ENCODE results near the gene MAPRE2. TPM values are rescaled to one million over a fixed set of nuclear protein-coding genes. Genes with fewer than 3 reads are reported as not detected.

Gene MAPRE2
- total and polyA plus RNA-seq, 8 donors: 4.8 to 18.2 (median 10.6) TPM

DNA sequence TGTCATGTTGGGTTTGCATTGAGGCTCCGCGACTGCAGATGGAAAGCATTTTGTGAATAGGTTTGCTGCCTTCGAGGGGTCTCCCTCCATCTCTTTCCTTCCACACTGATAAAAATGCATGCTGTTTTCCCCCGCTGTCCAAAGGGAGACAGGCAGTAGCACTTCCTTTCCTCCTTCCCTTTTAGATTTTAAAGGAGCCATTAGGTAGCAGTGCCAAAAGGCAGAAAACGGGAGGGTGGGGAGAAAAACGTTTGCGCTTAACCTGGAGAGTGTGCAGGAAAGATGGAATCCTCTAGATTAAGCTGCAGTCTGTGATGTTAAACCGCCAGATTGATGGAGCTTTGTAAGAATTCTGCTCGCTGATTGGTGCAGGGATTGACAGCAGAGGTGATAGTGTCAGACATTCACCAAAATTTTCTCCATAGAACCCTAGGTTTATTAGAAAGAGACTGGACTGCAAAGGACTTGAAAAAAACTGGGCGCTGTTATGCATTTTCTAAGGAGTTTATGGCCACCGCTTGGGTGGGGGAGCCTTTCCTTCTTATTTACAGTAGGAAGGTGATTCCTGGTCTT, 688 bp downstream of the MAPRE2 start:
- no peak for DNase-seq
- Histone ChIP-seq H3K27ac (peak overlapping the region; percentile 70 to 84 (median 78)), H3K4me1 (peaks cover 0 to 17% (median 0%) of the 10 kb centered on the region in 3 donors), H3K36me3 (no peaks in the 10 kb centered on the region), H3K27me3 (no peaks in the 10 kb centered on the region), H3K9me3 (no peaks in the 10 kb centered on the region), H3K4me3 (peak overlapping the region; percentile 55 to 78 (median 74))
- FAIRE-seq: no peak
- intact Hi-C loops (cut with DNase I): no loop called here
- 2 to 4% methylated on average over 11 of the region's 11 CpGs for WGBS, 2 donors
- TF ChIP-seq, protein P1, sequence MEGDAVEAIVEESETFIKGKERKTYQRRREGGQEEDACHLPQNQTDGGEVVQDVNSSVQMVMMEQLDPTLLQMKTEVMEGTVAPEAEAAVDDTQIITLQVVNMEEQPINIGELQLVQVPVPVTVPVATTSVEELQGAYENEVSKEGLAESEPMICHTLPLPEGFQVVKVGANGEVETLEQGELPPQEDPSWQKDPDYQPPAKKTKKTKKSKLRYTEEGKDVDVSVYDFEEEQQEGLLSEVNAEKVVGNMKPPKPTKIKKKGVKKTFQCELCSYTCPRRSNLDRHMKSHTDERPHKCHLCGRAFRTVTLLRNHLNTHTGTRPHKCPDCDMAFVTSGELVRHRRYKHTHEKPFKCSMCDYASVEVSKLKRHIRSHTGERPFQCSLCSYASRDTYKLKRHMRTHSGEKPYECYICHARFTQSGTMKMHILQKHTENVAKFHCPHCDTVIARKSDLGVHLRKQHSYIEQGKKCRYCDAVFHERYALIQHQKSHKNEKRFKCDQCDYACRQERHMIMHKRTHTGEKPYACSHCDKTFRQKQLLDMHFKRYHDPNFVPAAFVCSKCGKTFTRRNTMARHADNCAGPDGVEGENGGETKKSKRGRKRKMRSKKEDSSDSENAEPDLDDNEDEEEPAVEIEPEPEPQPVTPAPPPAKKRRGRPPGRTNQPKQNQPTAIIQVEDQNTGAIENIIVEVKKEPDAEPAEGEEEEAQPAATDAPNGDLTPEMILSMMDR (IDR thresholded peaks at IDR 0.05): no peak
- ATAC-seq: peak; percentile 8 to 32 (median 27)

DNA sequence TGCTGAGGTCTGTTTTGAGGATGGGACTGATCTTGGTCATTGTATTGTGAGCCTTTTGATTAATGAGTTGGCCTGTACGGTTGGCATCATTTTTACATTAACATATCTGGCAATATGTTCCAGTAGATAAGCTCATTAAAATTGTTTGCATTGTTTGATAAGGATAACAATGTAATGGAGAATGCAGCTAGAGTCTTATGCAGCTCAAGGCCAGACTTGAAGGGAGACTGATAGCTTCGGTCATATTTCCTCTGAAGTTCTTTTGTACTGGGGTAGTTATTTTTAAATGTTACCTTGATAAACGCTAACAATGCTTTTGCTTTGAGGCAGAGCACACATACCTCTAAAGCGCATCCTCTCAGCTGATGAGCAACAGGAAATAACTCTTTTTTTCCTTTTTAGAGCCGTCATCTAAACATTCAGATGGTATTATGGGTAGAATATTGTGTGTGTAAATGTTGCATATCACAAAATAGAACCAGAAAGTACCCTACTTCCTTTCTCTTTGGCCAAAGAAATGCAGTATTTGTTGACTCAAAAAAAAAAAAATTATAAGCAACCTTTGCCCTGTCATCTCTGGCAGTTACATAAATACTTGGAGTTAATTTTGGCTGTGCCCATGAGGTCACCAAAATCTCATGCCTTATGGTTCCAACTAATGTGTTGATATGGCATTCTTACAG, 1.3 kb downstream of the MAPRE2 start:
- 6 to 8% methylated on average over 5 of the region's 5 CpGs for WGBS, 2 donors
- intact Hi-C loops (cut with DNase I): no loop called here
- no peak for DNase-seq
- Histone ChIP-seq H3K9me3 (no peaks in the 10 kb centered on the region), H3K27me3 (no peaks in the 10 kb centered on the region), H3K4me3 (peak overlapping the region in 3 of 4 donors; percentile 55 to 76 (median 73)), H3K4me1 (peaks cover 0 to 17% (median 0%) of the 10 kb centered on the region in 3 donors), H3K36me3 (no peaks in the 10 kb centered on the region), H3K27ac (peak overlapping the region in 3 of 4 donors; percentile 70 to 82 (median 73))
- TF ChIP-seq, protein P1 (IDR thresholded peaks at IDR 0.05): no peak
- ATAC-seq: peak in 1 of 4 donors; percentile 8
- FAIRE-seq: no peak

DNA sequence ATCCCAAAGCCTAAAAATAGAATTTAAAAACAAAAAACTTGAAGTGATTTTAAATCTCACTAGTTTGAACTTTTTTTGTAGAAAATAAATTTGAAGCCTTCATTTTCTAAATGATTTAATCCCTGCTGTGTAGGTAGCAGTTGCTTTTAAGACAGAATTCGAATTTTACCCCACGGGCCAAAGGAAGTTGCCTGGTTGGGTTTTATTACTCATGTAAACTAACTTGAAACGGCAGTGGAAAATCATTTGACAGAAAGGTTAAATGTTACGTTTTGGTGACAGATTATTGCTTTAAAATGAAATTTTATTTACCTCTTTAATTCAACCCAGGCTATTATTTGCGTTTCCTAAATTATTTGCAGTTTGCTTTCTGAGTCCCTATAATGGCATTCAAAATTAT, 2.0 kb downstream of the MAPRE2 start:
- Histone ChIP-seq H3K9me3 (no peaks in the 10 kb centered on the region), H3K4me1 (peaks cover 0 to 17% (median 0%) of the 10 kb centered on the region in 3 donors), H3K4me3 (no peak overlapping the region), H3K27ac (peak overlapping the region in 2 of 4 donors; percentile 73 to 82), H3K27me3 (no peaks in the 10 kb centered on the region), H3K36me3 (no peaks in the 10 kb centered on the region)
- 43 to 66% methylated on average over 5 of the region's 5 CpGs for WGBS, 2 donors
- no peak for ATAC-seq
- no peak for DNase-seq
- intact Hi-C loops (cut with DNase I): no loop called here
- FAIRE-seq: no peak
- TF ChIP-seq, protein P1 (IDR thresholded peaks at IDR 0.05): no peak

DNA sequence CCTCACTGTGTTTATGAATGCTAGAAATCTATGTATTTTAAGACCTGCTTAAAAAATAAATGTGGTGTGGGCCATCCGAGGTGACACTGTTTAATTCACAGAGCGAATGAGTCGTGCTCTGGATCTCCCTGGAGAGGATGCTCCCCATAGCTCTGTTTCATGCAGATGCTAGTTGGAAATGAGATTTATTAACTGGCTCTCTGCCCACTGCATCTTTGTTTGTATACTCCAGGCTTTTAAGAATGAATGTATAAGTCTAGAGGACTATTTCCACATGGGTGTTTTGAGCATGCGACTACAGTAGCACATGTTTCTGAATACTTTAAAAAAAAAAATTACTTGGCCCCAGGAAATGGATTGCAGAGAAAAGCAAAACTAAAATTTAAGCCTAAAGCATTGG, 3.9 kb downstream of the MAPRE2 start:
- H3K27me3 ChIP-seq: no peaks in the 10 kb centered on the region
- 75 to 76% methylated on average over 4 of the region's 4 CpGs for WGBS, 2 donors
- no peaks in the 10 kb centered on the region for H3K36me3 ChIP-seq
- H3K4me1 ChIP-seq: peaks cover 0 to 16% (median 6%) of the 10 kb centered on the region in 3 donors
- H3K27ac ChIP-seq: no peak overlapping the region
- H3K4me3 ChIP-seq: no peak overlapping the region
- FAIRE-seq: no peak
- no peaks in the 10 kb centered on the region for H3K9me3 ChIP-seq
- TF ChIP-seq, protein P1 (IDR thresholded peaks at IDR 0.05): no peak
- intact Hi-C loops (cut with DNase I): no loop called here
- ATAC-seq: no peak
- DNase-seq: no peak

DNA sequence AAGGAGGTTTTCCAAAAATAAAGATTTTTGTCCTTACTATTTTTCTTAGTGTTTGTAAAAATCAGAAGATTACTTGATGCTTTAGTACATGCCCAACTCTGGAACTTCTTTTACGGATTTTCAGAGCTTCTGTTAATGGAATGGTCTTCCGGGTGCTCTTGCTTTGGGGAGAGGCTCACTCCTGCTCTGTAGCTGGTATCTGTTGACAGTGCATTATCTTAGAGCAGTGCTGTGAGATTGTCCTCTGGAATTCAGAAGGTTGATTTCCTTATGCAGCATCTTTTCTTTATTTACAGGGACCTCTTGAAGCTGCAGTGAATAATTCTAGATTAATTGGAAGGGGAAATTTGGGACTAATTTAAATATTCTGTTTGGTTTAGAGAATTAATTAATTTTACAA, 4.6 kb downstream of the MAPRE2 start:
- H3K27me3 ChIP-seq: no peaks in the 10 kb centered on the region
- intact Hi-C loops (cut with DNase I): no loop called here
- TF ChIP-seq, protein P1 (IDR thresholded peaks at IDR 0.05): no peak
- H3K36me3 ChIP-seq: no peaks in the 10 kb centered on the region
- whole genome bisulfite sequencing, 2 donors: 84 to 85% methylated on average over 2 of the region's 2 CpGs
- no peak overlapping the region for H3K4me3 ChIP-seq
- H3K9me3 ChIP-seq: no peaks in the 10 kb centered on the region
- no peak for FAIRE-seq
- no peak overlapping the region for H3K27ac ChIP-seq
- no peak for ATAC-seq
- H3K4me1 ChIP-seq: peaks cover 0 to 15% (median 6%) of the 10 kb centered on the region in 3 donors
- DNase-seq: no peak
